GM20431 (cell line): ENCODE data around the gene LMOD1.
"Not testable (repeated sequence)": the region's sequence is repeated elsewhere in the genome, so short reads cannot be mapped to it uniquely, and the experiment has no call there.

Source experiments
- in situ Hi-C: fragments of 300-500 bp; cut with MseI, MboI; formaldehyde crosslinking; loops from one replicate; pipeline ENCODE4 v1.15.0; 2020; ENCODE audit warnings: low sequenced_read_pairs; ENCODE audit not compliant: unreplicated experiment

The LMOD1 gene

GRCh38 chr1:201921952-201922558, 24.3 kb downstream of the LMOD1 start:
- in situ Hi-C loops = no loop called here

DNA sequence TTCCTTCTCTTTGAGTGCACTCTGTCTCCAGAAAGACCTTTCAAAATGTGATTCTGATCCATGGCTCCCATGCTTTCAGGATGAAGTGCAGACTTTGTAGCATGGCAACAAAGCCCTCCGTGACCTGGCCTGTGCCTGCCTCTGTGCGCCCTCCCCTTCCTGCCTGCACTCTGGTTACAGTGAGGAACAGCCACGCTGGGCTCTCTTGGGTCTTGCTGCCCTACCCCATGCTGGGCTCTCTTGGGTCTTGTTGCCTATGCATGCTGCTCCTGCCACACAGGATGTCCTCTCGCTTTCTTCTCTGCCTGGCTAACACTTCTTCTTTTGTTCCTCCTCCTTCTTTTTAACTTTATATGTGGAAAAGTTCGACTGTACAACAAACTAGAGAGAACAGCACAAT, 28.0 kb downstream of the LMOD1 start:
- in situ Hi-C loops = no loop called here

- in situ Hi-C loops = no loop called here
Observed at GRCh38 chr1:201917362-201918033, 28.9 kb downstream of the LMOD1 start.

- in situ Hi-C loops = no loop called here
Observed at GRCh38 chr1:201916649-201917249, 29.6 kb downstream of the LMOD1 start.

GRCh38 chr1:201914456-201915235, 31.7 kb downstream of the LMOD1 start:
- in situ Hi-C loops = no loop called here

DNA sequence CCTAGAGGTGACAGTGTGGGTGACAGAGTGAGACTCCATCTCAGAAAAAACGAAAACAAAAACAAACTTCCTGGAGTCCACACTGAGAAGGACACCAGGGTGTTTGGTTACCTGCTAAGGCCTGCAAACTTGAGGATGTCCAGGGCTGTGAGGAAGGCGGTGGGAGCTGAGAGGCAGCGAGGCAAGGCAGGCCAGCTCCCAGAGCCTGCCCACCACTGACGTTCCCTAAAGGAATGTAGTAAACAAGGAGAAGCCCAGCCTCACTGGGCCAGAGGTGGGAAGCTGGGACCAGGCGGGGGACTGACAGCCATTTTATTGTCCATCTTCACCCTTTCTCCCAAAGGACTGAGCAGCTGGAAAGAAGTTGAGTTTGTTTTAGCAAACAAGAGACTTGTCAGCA, 33.5 kb downstream of the LMOD1 start:
- in situ Hi-C loops = no loop called here

- in situ Hi-C loops = no loop called here
Observed at GRCh38 chr1:201911826-201912571, 34.3 kb downstream of the LMOD1 start.

DNA sequence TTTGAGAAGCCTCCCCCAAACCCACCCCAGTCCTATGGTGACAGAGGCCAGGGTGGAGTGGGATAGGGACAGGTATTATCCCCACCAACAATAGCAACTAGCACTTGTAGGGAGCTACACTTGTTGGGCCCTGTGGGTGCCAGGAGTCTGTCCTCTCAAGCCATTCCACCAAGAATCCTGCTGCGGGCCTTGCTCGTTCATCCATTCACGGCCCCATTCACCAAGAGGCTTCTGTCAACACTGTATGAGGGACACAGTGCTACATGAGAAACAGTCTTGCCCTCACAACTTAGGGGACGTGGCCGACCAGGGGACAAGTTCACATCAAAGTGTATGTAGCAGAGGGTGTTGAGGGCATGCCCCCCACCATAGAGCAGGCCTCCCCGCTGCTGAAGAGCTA, 38.7 kb downstream of the LMOD1 start:
- in situ Hi-C loops = no loop called here

DNA sequence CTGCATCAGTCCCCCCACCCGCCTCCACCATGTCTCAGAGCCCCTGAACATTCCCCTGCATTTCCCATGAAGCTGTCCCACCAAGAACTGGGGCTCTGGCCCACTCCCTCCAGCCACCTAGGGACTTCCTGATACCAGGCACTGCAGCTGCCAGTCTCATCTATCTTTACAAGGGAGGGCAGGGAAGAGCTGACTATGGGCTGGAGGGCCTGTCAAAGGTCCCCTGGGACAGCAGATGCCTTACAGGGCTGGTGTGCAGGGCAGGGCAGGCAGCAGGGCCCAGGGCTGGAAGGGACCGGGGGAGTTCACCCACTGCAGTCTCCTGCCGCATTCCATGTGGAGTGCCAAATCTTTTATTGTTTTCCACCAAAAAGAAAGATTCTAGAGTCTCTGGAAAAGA, 40.0 kb downstream of the LMOD1 start:
- in situ Hi-C loops = no loop called here

GRCh38 chr1:201905234-201905890, 41.0 kb downstream of the LMOD1 start:
- in situ Hi-C loops = no loop called here

- in situ Hi-C loops = no loop called here
Observed at GRCh38 chr1:201904579-201904978, 41.8 kb downstream of the LMOD1 start.

GRCh38 chr1:201903135-201903534, 43.2 kb downstream of the LMOD1 start:
- in situ Hi-C loops = no loop called here

DNA sequence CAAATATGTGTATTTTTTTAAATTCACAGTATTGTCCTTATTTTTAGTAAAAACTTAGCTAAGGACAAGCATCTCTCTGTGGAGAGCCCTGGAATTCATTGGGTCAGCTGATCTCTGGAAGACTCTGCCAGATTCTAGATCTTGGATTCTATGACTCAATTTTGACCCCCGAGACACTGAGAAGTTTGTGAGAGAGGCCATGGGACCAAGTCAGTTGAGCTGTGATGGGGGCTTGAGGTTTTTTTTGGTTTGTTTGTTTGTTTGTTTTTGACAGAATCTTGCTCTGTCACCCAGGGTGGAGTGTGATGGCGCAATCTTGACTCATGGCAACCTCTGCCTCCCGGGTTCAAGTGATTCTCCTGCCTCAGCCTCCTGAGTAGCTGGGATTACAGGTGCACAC, 44.1 kb downstream of the LMOD1 start:
- in situ Hi-C loops = no loop called here

DNA sequence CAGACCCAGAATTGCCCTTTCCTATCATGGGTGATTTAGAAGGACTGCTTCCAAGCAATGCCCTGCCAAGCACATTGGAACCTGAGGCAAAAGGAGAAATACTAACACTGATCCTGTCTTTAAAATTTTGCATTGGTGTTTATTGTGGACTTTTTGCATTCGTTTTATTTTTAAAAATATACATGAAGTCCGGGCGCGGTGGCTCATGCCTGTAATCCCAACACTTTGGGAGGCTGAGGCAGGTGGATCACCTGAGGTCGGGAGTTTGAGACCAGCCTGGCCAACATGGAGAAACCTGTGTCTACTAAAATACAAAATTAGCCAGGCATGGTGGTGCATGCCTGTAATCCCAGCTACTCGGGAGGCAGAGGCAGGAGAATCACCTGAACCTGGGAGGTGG, 45.3 kb downstream of the LMOD1 start:
- in situ Hi-C loops = not testable (repeated sequence)

DNA sequence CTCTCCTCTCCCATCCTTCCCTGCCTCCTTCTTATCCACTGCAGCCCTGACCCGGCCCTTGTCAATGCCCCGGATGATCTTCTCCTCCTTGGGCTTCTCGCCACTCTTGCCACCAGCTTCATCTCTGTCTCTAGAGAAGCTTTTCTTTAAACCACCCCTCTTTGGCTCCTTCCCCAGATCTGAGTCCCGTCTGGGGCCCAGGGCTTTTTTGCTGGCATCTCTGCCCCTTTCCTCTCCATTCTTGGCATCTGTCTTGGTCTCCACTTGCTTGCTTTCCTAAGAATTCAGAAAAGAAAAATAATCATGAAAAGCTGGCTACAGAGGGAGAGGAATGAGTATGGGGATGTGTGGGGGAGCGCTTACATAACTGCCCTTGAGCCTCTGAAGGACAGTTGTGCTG, 45.9 kb downstream of the LMOD1 start:
- in situ Hi-C loops = no loop called here

- in situ Hi-C loops = loop anchor here (10.0 to 25.0 kb wide), 2 partner anchors 75 to 212 kb away; partner anchors contain the start of gene GPR37L1
Observed at GRCh38 chr1:201899683-201900429, 46.5 kb downstream of the LMOD1 start.

DNA sequence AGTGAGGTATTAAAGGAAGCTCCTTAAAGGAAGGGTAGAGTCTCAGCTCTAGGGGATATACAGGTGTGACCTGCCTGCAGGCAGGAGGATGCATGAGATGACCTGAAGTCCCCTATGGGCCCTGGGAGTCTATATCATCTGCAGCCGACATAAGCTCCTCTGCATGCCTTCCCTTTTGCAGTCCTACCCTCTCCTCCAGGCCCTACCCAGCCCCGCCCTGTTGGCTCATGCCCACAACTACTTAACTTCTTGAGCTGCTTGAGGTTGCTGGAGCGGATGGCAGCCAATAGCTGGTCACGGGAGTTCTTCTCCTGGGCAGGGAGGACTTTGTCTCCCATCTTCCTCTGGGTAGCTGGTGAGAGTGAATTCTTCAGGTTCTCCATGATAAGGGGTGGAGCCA, 47.4 kb downstream of the LMOD1 start:
- in situ Hi-C loops = loop anchor here (10.0 to 25.0 kb wide), 2 partner anchors 76 to 213 kb away; partner anchors contain the start of gene GPR37L1

DNA sequence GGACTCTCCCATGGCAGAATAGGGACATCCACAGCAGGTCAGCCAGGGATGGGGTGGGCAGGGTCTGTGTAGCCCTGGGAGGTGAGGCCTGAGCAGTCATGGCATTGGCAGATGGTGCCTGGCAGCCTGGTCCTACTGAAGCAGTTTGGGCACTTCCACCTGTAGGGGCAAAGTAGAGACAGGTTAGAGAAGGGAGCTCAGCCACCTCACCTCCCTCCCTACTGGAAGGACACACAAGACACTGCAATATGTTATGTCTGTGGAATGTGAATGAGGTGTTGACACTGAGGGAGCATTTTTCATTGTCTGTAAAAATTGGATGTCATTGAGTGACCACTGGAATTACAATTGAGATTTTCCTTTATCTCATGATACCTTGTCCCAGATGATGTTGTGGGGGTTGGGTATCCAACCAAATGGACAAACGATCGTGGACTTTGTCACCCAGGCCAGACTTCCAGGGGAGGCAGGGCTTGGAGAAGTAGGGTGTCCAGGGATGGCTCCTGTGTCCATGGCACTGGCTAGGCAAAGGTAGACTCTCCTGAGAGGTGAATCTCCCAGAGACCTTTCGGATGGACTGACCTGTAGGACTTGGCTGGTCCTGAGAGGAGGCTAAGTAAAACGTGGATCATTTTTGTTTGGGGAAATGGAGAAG, 48.0 kb downstream of the LMOD1 start:
- in situ Hi-C loops = loop anchor here (10.0 to 25.0 kb wide), 2 partner anchors 76 to 214 kb away; partner anchors contain the start of gene GPR37L1
